ENCODE data around the gene MAP1S. TPM values are rescaled to one million over a fixed set of nuclear protein-coding genes. Genes with fewer than 3 reads are reported as not detected.

Gene MAP1S
- total and polyA plus RNA-seq, 5 donors from 2014 or later, result 14.0 to 47.6 (median 22.5) TPM

- Mint-ChIP-seq H3K27me3 (no peaks in the 10 kb centered on the region), H3K4me1 (peaks cover 0 to 79% (median 41%) of the 10 kb centered on the region in 4 donors), H3K36me3 (peaks cover 26% of the 10 kb centered on the region), H3K4me3 (peak overlapping the region in 2 of 4 donors; percentile 13 to 26), H3K9me3 (peaks cover 0 to 1% (median 0%) of the 10 kb centered on the region in 7 donors), H3K27ac (peak overlapping the region in 1 of 3 donors; percentile 43)
- no peak overlapping the region for H3K27ac ChIP-seq (ENCODE audit: insufficient read depth, low read length, poor library complexity, severe bottlenecking)
- ATAC-seq (ENCODE audit: low read depth in 2 of 2) (no peak), DNase-seq (no peak)
- H3K4me1 ChIP-seq (ENCODE audit: control insufficient read depth, insufficient read depth, low read length, poor library complexity, severe bottlenecking), result peaks cover 75% of the 10 kb centered on the region
- H3K27me3 ChIP-seq (ENCODE audit: control insufficient read depth, insufficient read depth, low read length), result no peaks in the 10 kb centered on the region
- H3K36me3 ChIP-seq (ENCODE audit: control insufficient read depth, insufficient read depth, low read length), result peaks cover 27% of the 10 kb centered on the region
- no peaks in the 10 kb centered on the region for H3K9me3 ChIP-seq (ENCODE audit: control insufficient read depth in 2 of 2, low read length in 2 of 2)
- no peak overlapping the region for H3K4me3 ChIP-seq (ENCODE audit: low read depth, low read length)
Observed at GRCh38 chr19:17752865-17753639, 33.8 kb downstream of the MAP1S start.

GRCh38 chr19:17753976-17754375, 34.7 kb downstream of the MAP1S start:
- H3K4me1 Mint-ChIP-seq, result peaks cover 0 to 73% (median 37%) of the 10 kb centered on the region in 4 donors
- no peaks in the 10 kb centered on the region for H3K27me3 Mint-ChIP-seq
- DNase-seq (no peak), ATAC-seq (ENCODE audit: low read depth in 2 of 2) (no peak)
- Histone ChIP-seq H3K36me3 (ENCODE audit: control insufficient read depth, insufficient read depth, low read length) (peaks cover 33% of the 10 kb centered on the region), H3K9me3 (ENCODE audit: control insufficient read depth in 2 of 2, low read length in 2 of 2) (no peaks in the 10 kb centered on the region), H3K27me3 (ENCODE audit: control insufficient read depth, insufficient read depth, low read length) (no peaks in the 10 kb centered on the region), H3K4me3 (ENCODE audit: low read depth, low read length) (no peak overlapping the region), H3K27ac (ENCODE audit: insufficient read depth, low read length, poor library complexity, severe bottlenecking) (no peak overlapping the region), H3K4me1 (ENCODE audit: control insufficient read depth, insufficient read depth, low read length, poor library complexity, severe bottlenecking) (peaks cover 65% of the 10 kb centered on the region)
- peaks cover 0 to 1% (median 0%) of the 10 kb centered on the region in 7 donors for H3K9me3 Mint-ChIP-seq
- peak overlapping the region; percentile 10 to 68 (median 51) for H3K4me3 Mint-ChIP-seq
- peak overlapping the region in 1 of 3 donors; percentile 32 for H3K27ac Mint-ChIP-seq
- H3K36me3 Mint-ChIP-seq, result peaks cover 31% of the 10 kb centered on the region

- peaks cover 33% of the 10 kb centered on the region for H3K36me3 ChIP-seq (ENCODE audit: control insufficient read depth, insufficient read depth, low read length)
- Mint-ChIP-seq H3K27ac (peak overlapping the region; percentile 64 to 95 (median 88)), H3K36me3 (peaks cover 37% of the 10 kb centered on the region), H3K4me1 (peaks cover 0 to 67% (median 28%) of the 10 kb centered on the region in 4 donors), H3K27me3 (no peaks in the 10 kb centered on the region), H3K4me3 (peak overlapping the region; percentile 39 to 81 (median 56)), H3K9me3 (peaks cover 0 to 1% (median 0%) of the 10 kb centered on the region in 7 donors)
- no peaks in the 10 kb centered on the region for H3K27me3 ChIP-seq (ENCODE audit: control insufficient read depth, insufficient read depth, low read length)
- no peaks in the 10 kb centered on the region for H3K9me3 ChIP-seq (ENCODE audit: control insufficient read depth in 2 of 2, low read length in 2 of 2)
- peak in 1 of 2 donors; percentile 6 for ATAC-seq (ENCODE audit: low read depth in 2 of 2)
- peak overlapping the region; percentile 47 for H3K27ac ChIP-seq (ENCODE audit: insufficient read depth, low read length, poor library complexity, severe bottlenecking)
- H3K4me1 ChIP-seq (ENCODE audit: control insufficient read depth, insufficient read depth, low read length, poor library complexity, severe bottlenecking), result peaks cover 57% of the 10 kb centered on the region
- no peak overlapping the region for H3K4me3 ChIP-seq (ENCODE audit: low read depth, low read length)
- no peak for DNase-seq
Observed at GRCh38 chr19:17754634-17755442, 35.6 kb downstream of the MAP1S start.

GRCh38 chr19:17755443-17755890, 36.2 kb downstream of the MAP1S start:
- no peak for DNase-seq
- H3K36me3 ChIP-seq (ENCODE audit: control insufficient read depth, insufficient read depth, low read length), result peaks cover 33% of the 10 kb centered on the region
- no peak overlapping the region for H3K4me3 ChIP-seq (ENCODE audit: low read depth, low read length)
- Mint-ChIP-seq H3K36me3 (peaks cover 44% of the 10 kb centered on the region), H3K4me1 (peaks cover 0 to 66% (median 27%) of the 10 kb centered on the region in 4 donors), H3K9me3 (peaks cover 0 to 1% (median 0%) of the 10 kb centered on the region in 7 donors), H3K27ac (peak overlapping the region in 2 of 3 donors; percentile 56 to 87), H3K4me3 (peak overlapping the region in 2 of 4 donors; percentile 8 to 68), H3K27me3 (no peaks in the 10 kb centered on the region)
- H3K4me1 ChIP-seq (ENCODE audit: control insufficient read depth, insufficient read depth, low read length, poor library complexity, severe bottlenecking), result peaks cover 51% of the 10 kb centered on the region
- no peaks in the 10 kb centered on the region for H3K27me3 ChIP-seq (ENCODE audit: control insufficient read depth, insufficient read depth, low read length)
- ATAC-seq (ENCODE audit: low read depth in 2 of 2), result no peak
- H3K27ac ChIP-seq (ENCODE audit: insufficient read depth, low read length, poor library complexity, severe bottlenecking), result no peak overlapping the region
- no peaks in the 10 kb centered on the region for H3K9me3 ChIP-seq (ENCODE audit: control insufficient read depth in 2 of 2, low read length in 2 of 2)

GRCh38 chr19:17755977-17756670, 36.8 kb downstream of the MAP1S start:
- ATAC-seq (ENCODE audit: low read depth in 2 of 2) (no peak), DNase-seq (peak; percentile 23 to 64 (median 34))
- Histone ChIP-seq H3K36me3 (ENCODE audit: control insufficient read depth, insufficient read depth, low read length) (peaks cover 37% of the 10 kb centered on the region), H3K4me3 (ENCODE audit: low read depth, low read length) (no peak overlapping the region), H3K27me3 (ENCODE audit: control insufficient read depth, insufficient read depth, low read length) (no peaks in the 10 kb centered on the region), H3K27ac (ENCODE audit: insufficient read depth, low read length, poor library complexity, severe bottlenecking) (peak overlapping the region; percentile 14), H3K4me1 (ENCODE audit: control insufficient read depth, insufficient read depth, low read length, poor library complexity, severe bottlenecking) (peaks cover 45% of the 10 kb centered on the region), H3K9me3 (ENCODE audit: control insufficient read depth in 2 of 2, low read length in 2 of 2) (no peaks in the 10 kb centered on the region)
- Mint-ChIP-seq H3K36me3 (peaks cover 50% of the 10 kb centered on the region), H3K27me3 (no peaks in the 10 kb centered on the region), H3K9me3 (peaks cover 0 to 1% (median 0%) of the 10 kb centered on the region in 7 donors), H3K27ac (peak overlapping the region; percentile 36 to 87 (median 56)), H3K4me3 (peak overlapping the region in 1 of 4 donors; percentile 32), H3K4me1 (peaks cover 0 to 62% (median 26%) of the 10 kb centered on the region in 4 donors)

GRCh38 chr19:17757125-17757524, 37.8 kb downstream of the MAP1S start:
- Histone ChIP-seq H3K9me3 (ENCODE audit: control insufficient read depth in 2 of 2, low read length in 2 of 2) (no peaks in the 10 kb centered on the region), H3K27ac (ENCODE audit: insufficient read depth, low read length, poor library complexity, severe bottlenecking) (no peak overlapping the region), H3K36me3 (ENCODE audit: control insufficient read depth, insufficient read depth, low read length) (peaks cover 42% of the 10 kb centered on the region), H3K27me3 (ENCODE audit: control insufficient read depth, insufficient read depth, low read length) (no peaks in the 10 kb centered on the region), H3K4me3 (ENCODE audit: low read depth, low read length) (no peak overlapping the region), H3K4me1 (ENCODE audit: control insufficient read depth, insufficient read depth, low read length, poor library complexity, severe bottlenecking) (peaks cover 35% of the 10 kb centered on the region)
- no peak overlapping the region for H3K4me3 Mint-ChIP-seq
- peak overlapping the region in 1 of 3 donors; percentile 76 for H3K27ac Mint-ChIP-seq
- DNase-seq, result no peak
- ATAC-seq (ENCODE audit: low read depth in 2 of 2), result no peak
- peaks cover 0 to 1% (median 0%) of the 10 kb centered on the region in 7 donors for H3K9me3 Mint-ChIP-seq
- peaks cover 51% of the 10 kb centered on the region for H3K36me3 Mint-ChIP-seq
- peaks cover 0 to 52% (median 20%) of the 10 kb centered on the region in 4 donors for H3K4me1 Mint-ChIP-seq
- no peaks in the 10 kb centered on the region for H3K27me3 Mint-ChIP-seq

GRCh38 chr19:17758515-17758914, 39.2 kb downstream of the MAP1S start:
- Histone ChIP-seq H3K4me1 (ENCODE audit: control insufficient read depth, insufficient read depth, low read length, poor library complexity, severe bottlenecking) (peaks cover 21% of the 10 kb centered on the region), H3K4me3 (ENCODE audit: low read depth, low read length) (no peak overlapping the region), H3K36me3 (ENCODE audit: control insufficient read depth, insufficient read depth, low read length) (peaks cover 52% of the 10 kb centered on the region), H3K9me3 (ENCODE audit: control insufficient read depth in 2 of 2, low read length in 2 of 2) (no peaks in the 10 kb centered on the region), H3K27ac (ENCODE audit: insufficient read depth, low read length, poor library complexity, severe bottlenecking) (no peak overlapping the region), H3K27me3 (ENCODE audit: control insufficient read depth, insufficient read depth, low read length) (no peaks in the 10 kb centered on the region)
- ATAC-seq (ENCODE audit: low read depth in 2 of 2) (no peak), DNase-seq (no peak)
- H3K27ac Mint-ChIP-seq, result peak overlapping the region in 2 of 3 donors; percentile 42 to 47
- no peaks in the 10 kb centered on the region for H3K27me3 Mint-ChIP-seq
- H3K4me3 Mint-ChIP-seq, result peak overlapping the region in 1 of 4 donors; percentile 6
- H3K9me3 Mint-ChIP-seq, result peaks cover 0 to 1% (median 0%) of the 10 kb centered on the region in 7 donors
- peaks cover 0 to 46% (median 20%) of the 10 kb centered on the region in 4 donors for H3K4me1 Mint-ChIP-seq
- peaks cover 60% of the 10 kb centered on the region for H3K36me3 Mint-ChIP-seq

All from CD4-positive, CD25-positive, alpha-beta regulatory T cell (primary cell).